Effector memory CD8-positive, alpha-beta T cell (primary cell): Measurements from ENCODE around the gene PEX26.
"Not testable (repeated sequence)": the region's sequence is repeated elsewhere in the genome, so short reads cannot be mapped to it uniquely, and the experiment has no call there.

Experiments used
- ATAC-seq: fragments of 150-1000 bp; cut with Tn5 transposase; replicated peaks from 2 replicates; pipeline ENCODE4 v1.10.0; 2021; ENCODE audit warnings: mild to moderate bottlenecking, moderate library complexity
- DNase-seq, 3 experiments: peaks; one replicate each; pipeline ENCODE4 v3.0.0; 2021
- H3K27ac Mint-ChIP-seq, 2 donors: one replicate each; pipeline ENCODE4 v1.8.0; 2022; ENCODE audit warnings: mild to moderate bottlenecking in 2 of 2, mixed read lengths in 2 of 2, moderate library complexity in 2 of 2
- H3K27me3 Mint-ChIP-seq, 2 donors: one replicate each; pipeline ENCODE4 v1.8.0; 2022; ENCODE audit warnings: mixed read lengths in 2 of 2
- H3K36me3 Mint-ChIP-seq: one replicate; pipeline ENCODE4 v1.8.0; 2022; ENCODE audit warnings: mild to moderate bottlenecking, moderate library complexity, mixed read lengths; ENCODE audit not compliant: insufficient read depth
- H3K4me1 Mint-ChIP-seq, 2 donors: one replicate each; pipeline ENCODE4 v1.8.0; 2022; ENCODE audit warnings: low read depth in 2 of 2, mixed read lengths in 2 of 2
- H3K4me3 Mint-ChIP-seq, 2 donors: one replicate each; pipeline ENCODE4 v1.8.0; 2022; ENCODE audit warnings: mild to moderate bottlenecking in 2 of 2, mixed read lengths in 2 of 2, moderate library complexity in 2 of 2
- H3K9me3 Mint-ChIP-seq, 2 donors: one replicate each; pipeline ENCODE4 v1.8.0; 2022; ENCODE audit warnings: mixed read lengths in 2 of 2

PEX26 gene

GRCh38 chr22:18070556-18071306 lies 7.1 kb upstream of the PEX26 start:
- no peak overlapping the region for H3K27ac Mint-ChIP-seq
- no peak overlapping the region for H3K4me3 Mint-ChIP-seq
- no peaks in the 10 kb centered on the region for H3K9me3 Mint-ChIP-seq
- H3K36me3 Mint-ChIP-seq = peaks cover 6% of the 10 kb centered on the region
- H3K4me1 Mint-ChIP-seq = no peaks in the 10 kb centered on the region
- peaks cover 33 to 37% of the 10 kb centered on the region in 2 donors for H3K27me3 Mint-ChIP-seq
- ATAC-seq = no peak
- DNase-seq = no peak

- H3K27ac Mint-ChIP-seq = peak overlapping the region; percentile 32 to 57
- ATAC-seq, H3K36me3 Mint-ChIP-seq, H3K4me3 Mint-ChIP-seq, H3K4me1 Mint-ChIP-seq, H3K9me3 Mint-ChIP-seq, DNase-seq: not testable (repeated sequence)
- peaks cover 27 to 30% of the 10 kb centered on the region in 2 donors for H3K27me3 Mint-ChIP-seq
Measured at GRCh38 chr22:18071307-18071967, 6.4 kb upstream of the PEX26 start.

- H3K9me3 Mint-ChIP-seq = no peaks in the 10 kb centered on the region
- DNase-seq (no peak), ATAC-seq (no peak)
- H3K27me3 Mint-ChIP-seq = peaks cover 24 to 25% of the 10 kb centered on the region in 2 donors
- peaks cover 6% of the 10 kb centered on the region for H3K36me3 Mint-ChIP-seq
- H3K4me1 Mint-ChIP-seq = peaks cover 4 to 8% of the 10 kb centered on the region in 2 donors
- no peak overlapping the region for H3K4me3 Mint-ChIP-seq
- peak overlapping the region; percentile 32 to 57 for H3K27ac Mint-ChIP-seq
Measured at GRCh38 chr22:18071968-18072310, 5.9 kb upstream of the PEX26 start.

- H3K9me3 Mint-ChIP-seq = no peaks in the 10 kb centered on the region
- no peak overlapping the region for H3K4me3 Mint-ChIP-seq
- peaks cover 8 to 10% of the 10 kb centered on the region in 2 donors for H3K27me3 Mint-ChIP-seq
- H3K27ac Mint-ChIP-seq = no peak overlapping the region
- H3K4me1 Mint-ChIP-seq = peaks cover 11 to 13% of the 10 kb centered on the region in 2 donors
- ATAC-seq (no peak), DNase-seq (no peak)
- H3K36me3 Mint-ChIP-seq = peaks cover 13% of the 10 kb centered on the region
Measured at GRCh38 chr22:18073467-18073866, 4.3 kb upstream of the PEX26 start.

GRCh38 chr22:18073927-18074326 lies 3.9 kb upstream of the PEX26 start:
- H3K27me3 Mint-ChIP-seq, DNase-seq, H3K4me3 Mint-ChIP-seq, ATAC-seq, H3K27ac Mint-ChIP-seq, H3K9me3 Mint-ChIP-seq: not testable (repeated sequence)
- H3K36me3 Mint-ChIP-seq = peaks cover 14% of the 10 kb centered on the region
- H3K4me1 Mint-ChIP-seq = peaks cover 14 to 17% of the 10 kb centered on the region in 2 donors

GRCh38 chr22:18075101-18075719 lies 2.6 kb upstream of the PEX26 start:
- Mint-ChIP-seq H3K36me3 (peaks cover 27% of the 10 kb centered on the region), H3K9me3 (no peaks in the 10 kb centered on the region), H3K27me3 (no peaks in the 10 kb centered on the region), H3K4me3 (no peak overlapping the region), H3K4me1 (peaks cover 18 to 26% of the 10 kb centered on the region in 2 donors), H3K27ac (no peak overlapping the region)
- no peak for DNase-seq
- ATAC-seq = no peak

GRCh38 chr22:18075720-18076497 lies 1.9 kb upstream of the PEX26 start:
- H3K4me3 Mint-ChIP-seq = peak overlapping the region in 1 of 2 donors; percentile 41
- peaks cover 34% of the 10 kb centered on the region for H3K36me3 Mint-ChIP-seq
- DNase-seq (peak; percentile 51 to 55 (median 53)), ATAC-seq (no peak)
- no peaks in the 10 kb centered on the region for H3K27me3 Mint-ChIP-seq
- H3K27ac Mint-ChIP-seq = no peak overlapping the region
- H3K9me3 Mint-ChIP-seq = no peaks in the 10 kb centered on the region
- H3K4me1 Mint-ChIP-seq = peaks cover 18 to 31% of the 10 kb centered on the region in 2 donors

GRCh38 chr22:18077087-18077638 lies 627 bp upstream of the PEX26 start:
- peak overlapping the region; percentile 82 to 97 for H3K4me3 Mint-ChIP-seq
- no peaks in the 10 kb centered on the region for H3K27me3 Mint-ChIP-seq
- H3K4me1 Mint-ChIP-seq = peaks cover 26 to 41% of the 10 kb centered on the region in 2 donors
- DNase-seq (no peak), ATAC-seq (no peak)
- H3K36me3 Mint-ChIP-seq = peaks cover 42% of the 10 kb centered on the region
- H3K9me3 Mint-ChIP-seq = no peaks in the 10 kb centered on the region
- H3K27ac Mint-ChIP-seq = peak overlapping the region; percentile 93 to 97

- peaks cover 55% of the 10 kb centered on the region for H3K36me3 Mint-ChIP-seq
- DNase-seq (peak in 2 of 3 experiments; percentile 10 to 18), ATAC-seq (peak; percentile 13)
- H3K4me1 Mint-ChIP-seq = peaks cover 31 to 51% of the 10 kb centered on the region in 2 donors
- peak overlapping the region; percentile 82 to 97 for H3K4me3 Mint-ChIP-seq
- peak overlapping the region; percentile 93 to 97 for H3K27ac Mint-ChIP-seq
- no peaks in the 10 kb centered on the region for H3K27me3 Mint-ChIP-seq
- no peaks in the 10 kb centered on the region for H3K9me3 Mint-ChIP-seq
Measured at GRCh38 chr22:18078329-18079041, 695 bp downstream of the PEX26 start.

GRCh38 chr22:18079706-18080233 lies 2.0 kb downstream of the PEX26 start:
- Mint-ChIP-seq H3K4me1 (peaks cover 31 to 51% of the 10 kb centered on the region in 2 donors), H3K36me3 (peaks cover 66% of the 10 kb centered on the region), H3K27me3 (no peaks in the 10 kb centered on the region), H3K9me3 (no peaks in the 10 kb centered on the region), H3K4me3 (peak overlapping the region in 1 of 2 donors; percentile 82), H3K27ac (peak overlapping the region in 1 of 2 donors; percentile 97)
- DNase-seq (no peak), ATAC-seq (no peak)

GRCh38 chr22:18081416-18081815 lies 3.6 kb downstream of the PEX26 start:
- Mint-ChIP-seq H3K36me3 (peaks cover 79% of the 10 kb centered on the region), H3K4me3 (no peak overlapping the region), H3K4me1 (peaks cover 35 to 50% of the 10 kb centered on the region in 2 donors), H3K27me3 (no peaks in the 10 kb centered on the region), H3K27ac (peak overlapping the region in 1 of 2 donors; percentile 62), H3K9me3 (no peaks in the 10 kb centered on the region)
- DNase-seq (no peak), ATAC-seq (no peak)

GRCh38 chr22:18082467-18082866 lies 4.7 kb downstream of the PEX26 start:
- Mint-ChIP-seq H3K27ac (peak overlapping the region in 1 of 2 donors; percentile 9), H3K27me3 (no peaks in the 10 kb centered on the region), H3K36me3 (peaks cover 90% of the 10 kb centered on the region), H3K4me3 (peak overlapping the region in 1 of 2 donors; percentile 13), H3K4me1 (peaks cover 30 to 42% of the 10 kb centered on the region in 2 donors), H3K9me3 (no peaks in the 10 kb centered on the region)
- ATAC-seq (no peak), DNase-seq (no peak)
